Measurements from ENCODE around the gene SLC2A13. TPM values are rescaled to one million over a fixed set of nuclear protein-coding genes. Genes with fewer than 3 reads are reported as not detected.
"Not testable (repeated sequence)": the region's sequence is repeated elsewhere in the genome, so short reads cannot be mapped to it uniquely, and the experiment has no call there.

The SLC2A13 gene
- total and polyA plus RNA-seq, 2 donors (not counting 3 experiments of a cell fraction or from before 2014, with no cell fraction given), result 1.2 to 4.9 TPM

DNA sequence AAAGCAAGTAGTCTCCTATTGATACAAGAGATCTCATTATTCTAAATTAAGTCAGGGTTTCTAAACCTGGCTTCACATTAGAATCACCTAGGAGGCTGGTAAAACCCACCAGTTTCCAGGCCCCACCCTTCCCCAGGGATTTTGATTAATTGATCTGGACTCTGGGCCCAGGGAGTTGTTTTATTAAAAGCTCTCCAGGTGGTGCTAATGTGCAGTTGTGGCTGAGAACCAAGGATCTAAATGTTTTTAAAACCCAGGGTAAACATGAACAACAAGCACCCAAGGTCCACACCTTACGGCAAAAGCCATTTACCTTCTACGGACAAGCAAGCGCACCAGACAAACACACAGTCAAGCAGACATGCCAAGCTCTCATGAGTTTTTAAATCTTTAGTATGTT lies 73.9 kb downstream of the SLC2A13 start:
- no peaks in the 10 kb centered on the region for H3K36me3 ChIP-seq (ENCODE audit: control insufficient read depth in 2 of 2, extremely low read depth in 1 of 2, insufficient read depth in 2 of 2, low read length in 2 of 2)
- POLR2A ChIA-PET, result no interaction called here
- TF ChIP-seq POLR2A (IDR thresholded peaks at IDR 0.05; ENCODE audit: low read depth, low read length) (no peak), MAX (IDR thresholded peaks at IDR 0.05; ENCODE audit: insufficient read depth, insufficient read length) (no peak), GATA2 (IDR thresholded peaks at IDR 0.05; ENCODE audit: insufficient read depth, insufficient read length, low read depth, low read length) (no peak), CTCF (IDR thresholded peaks at IDR 0.05; ENCODE audit: extremely low read depth in 1 of 2, insufficient read depth in 1 of 2, low read depth in 1 of 2, low read length in 2 of 2) (no peak), EZH2 (IDR thresholded peaks at IDR 0.05; ENCODE audit: borderline replicate concordance, low read depth, low read length, severe bottlenecking) (no peak), FOS (IDR thresholded peaks at IDR 0.05; ENCODE audit: borderline replicate concordance, insufficient read depth, low read length) (no peak), MYC (IDR thresholded peaks at IDR 0.05; ENCODE audit: low read depth, low read length) (no peak), POLR2AphosphoS5 (IDR thresholded peaks at IDR 0.05; ENCODE audit: insufficient read depth, low read depth, low read length) (no peak), JUN (IDR thresholded peaks at IDR 0.05; ENCODE audit: borderline replicate concordance, insufficient read depth, insufficient read length, low read depth) (no peak)
- no peaks in the 10 kb centered on the region for H3K79me2 ChIP-seq (ENCODE audit: control insufficient read depth, insufficient read depth, low read length)
- no peak overlapping the region for H3K4me3 ChIP-seq (replicated peaks in 1 of 3; ENCODE audit: insufficient read depth in 1 of 3, low read depth in 1 of 3, low read length in 3 of 3)
- intact Hi-C loops (cut with micrococcal nuclease), result no loop called here
- FAIRE-seq (no peak), DNase-seq (ENCODE audit: low read depth, low spot score) (no peak)
- H3K4me2 ChIP-seq (ENCODE audit: insufficient read depth, low read length), result no peak overlapping the region
- no peak overlapping the region for H2AFZ ChIP-seq (ENCODE audit: low read depth, low read length)
- H3K9me1 ChIP-seq (replicated peaks; ENCODE audit: control insufficient read depth, extremely low read depth, insufficient read depth, low read length), result no peaks in the 10 kb centered on the region
- CTCF ChIA-PET, result interaction anchor here (7.7 kb wide), 1 partner anchor 22 kb away, joined by 46 read pairs; no protein-coding TSS in a partner anchor
- no peaks in the 10 kb centered on the region for H3K27me3 ChIP-seq (ENCODE audit: control insufficient read depth in 2 of 2, insufficient read depth in 2 of 2, low read length in 2 of 2)
- no peak overlapping the region for H3K9ac ChIP-seq (replicated peaks; ENCODE audit: extremely low read depth, insufficient read depth, low read length)
- no peak overlapping the region for H3K27ac ChIP-seq (ENCODE audit: insufficient read depth, low read depth, low read length)
- H3K9me3 ChIP-seq (replicated peaks; ENCODE audit: control insufficient read depth, insufficient read depth, low read length), result no peaks in the 10 kb centered on the region
- H3K4me1 ChIP-seq (ENCODE audit: control insufficient read depth, extremely low read depth, insufficient read depth, low read length), result no peaks in the 10 kb centered on the region
- dilution Hi-C loops (cut with MboI; ENCODE audit: extremely low pct_ligation_motif_present, low sequenced_read_pairs), result no loop called here
- BruUV-seq (replicated peaks), result no TSS peak
- H4K20me1 ChIP-seq (replicated peaks; ENCODE audit: control insufficient read depth, extremely low read depth, insufficient read depth, low read length), result no peaks in the 10 kb centered on the region

- H3K27me3 ChIP-seq (ENCODE audit: control insufficient read depth in 2 of 2, insufficient read depth in 2 of 2, low read length in 2 of 2); DNase-seq (ENCODE audit: low read depth, low spot score); H3K9me1 ChIP-seq (replicated peaks; ENCODE audit: control insufficient read depth, extremely low read depth, insufficient read depth, low read length); H3K79me2 ChIP-seq (ENCODE audit: control insufficient read depth, insufficient read depth, low read length); intact Hi-C loops (cut with micrococcal nuclease); H3K4me3 ChIP-seq (replicated peaks in 1 of 3; ENCODE audit: insufficient read depth in 1 of 3, low read depth in 1 of 3, low read length in 3 of 3); H3K4me1 ChIP-seq (ENCODE audit: control insufficient read depth, extremely low read depth, insufficient read depth, low read length); H2AFZ ChIP-seq (ENCODE audit: low read depth, low read length); POLR2A ChIA-PET; H3K9me3 ChIP-seq (replicated peaks; ENCODE audit: control insufficient read depth, insufficient read depth, low read length); BruUV-seq (replicated peaks); H3K9ac ChIP-seq (replicated peaks; ENCODE audit: extremely low read depth, insufficient read depth, low read length); dilution Hi-C loops (cut with MboI; ENCODE audit: extremely low pct_ligation_motif_present, low sequenced_read_pairs); H3K27ac ChIP-seq (ENCODE audit: insufficient read depth, low read depth, low read length); FAIRE-seq; H3K36me3 ChIP-seq (ENCODE audit: control insufficient read depth in 2 of 2, extremely low read depth in 1 of 2, insufficient read depth in 2 of 2, low read length in 2 of 2); H4K20me1 ChIP-seq (replicated peaks; ENCODE audit: control insufficient read depth, extremely low read depth, insufficient read depth, low read length); H3K4me2 ChIP-seq (ENCODE audit: insufficient read depth, low read length): not testable (repeated sequence)
- CTCF ChIA-PET, result interaction anchor here (1.2 to 7.7 kb wide), 2 partner anchors 21 to 25 kb away, joined by 3 to 46 read pairs; no protein-coding TSS in a partner anchor
Measured at GRCh38 chr12:40030970-40031369, 74.9 kb downstream of the SLC2A13 start.
